Hepatocyte (in vitro differentiated cells): ENCODE measurements around the gene ASXL1. TPM values are rescaled to one million over a fixed set of nuclear protein-coding genes. Genes with fewer than 3 reads are reported as not detected.

ENCODE experiments used
- DNase-seq: peaks from one replicate; pipeline ENCODE4 v3.0.0-alpha.2; 2016; ENCODE audit warnings: low spot score
- H2AFZ ChIP-seq: fragments of 200-600 bp; sonication (generic); 2 replicates; pipeline ENCODE4 v1.6.0; 2016; ENCODE audit warnings: antibody characterized with exemption, mild to moderate bottlenecking
- H3K27ac ChIP-seq: fragments of 200-600 bp; sonication (generic); 2 replicates; pipeline ENCODE4 v1.5.1; 2016; ENCODE audit warnings: mild to moderate bottlenecking
- H3K27me3 ChIP-seq: fragments of 200-600 bp; sonication (generic); 2 replicates; pipeline ENCODE4 v1.6.1; 2016
- H3K36me3 ChIP-seq: fragments of 200-600 bp; sonication (generic); replicated peaks from 2 replicates; pipeline ENCODE4 v1.5.1; 2016; ENCODE audit warnings: low read depth; ENCODE audit not compliant: insufficient read depth
- H3K4me1 ChIP-seq: fragments of 200-600 bp; sonication (generic); 2 replicates; pipeline ENCODE4 v1.5.1; 2016; ENCODE audit warnings: mild to moderate bottlenecking, moderate library complexity; ENCODE audit not compliant: insufficient read depth
- H3K4me2 ChIP-seq: fragments of 200-600 bp; sonication (generic); 2 replicates; pipeline ENCODE4 v1.6.0; 2016
- H3K4me3 ChIP-seq: fragments of 200-600 bp; sonication (generic); 2 replicates; pipeline ENCODE4 v1.5.1; 2016; ENCODE audit warnings: mild to moderate bottlenecking
- H3K79me2 ChIP-seq: fragments of 200-600 bp; sonication (generic); 2 replicates; pipeline ENCODE4 v1.6.0; 2017; ENCODE audit warnings: mild to moderate bottlenecking
- H3K9me2 ChIP-seq: fragments of 200-600 bp; sonication (generic); replicated peaks from 2 replicates; pipeline ENCODE4 v1.6.0; 2017; ENCODE audit warnings: mild to moderate bottlenecking; ENCODE audit not compliant: insufficient read depth
- H3K9me3 ChIP-seq: fragments of 200-600 bp; sonication (generic); 2 replicates; pipeline ENCODE4 v1.5.1; 2016; ENCODE audit warnings: low read depth, mild to moderate bottlenecking
- H4K20me1 ChIP-seq: fragments of 200-600 bp; sonication (generic); 2 replicates; pipeline ENCODE4 v1.6.0; 2016; ENCODE audit warnings: mild to moderate bottlenecking; ENCODE audit not compliant: insufficient read depth, poor library complexity, severe bottlenecking
- EZH2 ChIP-seq: fragments of 200-600 bp; sonication (generic); IDR thresholded peaks from 2 replicates; pipeline ENCODE4 v1.6.1; 2016; ENCODE audit warnings: antibody characterized with exemption, mild to moderate bottlenecking, borderline replicate concordance
- EZH2phosphoT487 ChIP-seq: fragments of 200-600 bp; sonication (generic); IDR thresholded peaks from one replicate; pipeline ENCODE4 v1.6.1; 2018; ENCODE audit warnings: antibody characterized with exemption, mild to moderate bottlenecking, low read depth, moderate library complexity; ENCODE audit not compliant: unreplicated experiment, severe bottlenecking
- WGBS: methylation state at CpG from one replicate; pipeline ENCODE4 v1.1.6; 2016; ENCODE audit warnings: low lambda C conversion rate; ENCODE audit errors: missing lambda C conversion rate; 5-methylcytosine and 5-hydroxymethylcytosine counted together
- polyA plus RNA-seq: library from polyadenylated mRNA; unstranded; fragments of >200 nt; fragmentation: Nextera tagmentation; extraction: Ambion mirVana; gene quantifications from 2 replicates; pipeline ENCODE4 v1.2.1, GENCODE V29; 2016
- total RNA-seq: library from RNA; depleted of rRNA; stranded (reverse); fragments of >200 nt; gene quantifications from 2 replicates; pipeline ENCODE4 v1.2.3, GENCODE V29; 2014
- TF ChIP-seq, protein P1 (sequence below): fragments of 200-600 bp; sonication (generic); IDR thresholded peaks from 2 replicates; pipeline ENCODE4 v1.5.1; 2016; ENCODE audit warnings: antibody characterized with exemption, mild to moderate bottlenecking; ENCODE audit not compliant: poor library complexity

ASXL1 gene
- total and polyA plus RNA-seq, 2 experiments from 2014 or later = 82.0 to 95.6 TPM

DNA sequence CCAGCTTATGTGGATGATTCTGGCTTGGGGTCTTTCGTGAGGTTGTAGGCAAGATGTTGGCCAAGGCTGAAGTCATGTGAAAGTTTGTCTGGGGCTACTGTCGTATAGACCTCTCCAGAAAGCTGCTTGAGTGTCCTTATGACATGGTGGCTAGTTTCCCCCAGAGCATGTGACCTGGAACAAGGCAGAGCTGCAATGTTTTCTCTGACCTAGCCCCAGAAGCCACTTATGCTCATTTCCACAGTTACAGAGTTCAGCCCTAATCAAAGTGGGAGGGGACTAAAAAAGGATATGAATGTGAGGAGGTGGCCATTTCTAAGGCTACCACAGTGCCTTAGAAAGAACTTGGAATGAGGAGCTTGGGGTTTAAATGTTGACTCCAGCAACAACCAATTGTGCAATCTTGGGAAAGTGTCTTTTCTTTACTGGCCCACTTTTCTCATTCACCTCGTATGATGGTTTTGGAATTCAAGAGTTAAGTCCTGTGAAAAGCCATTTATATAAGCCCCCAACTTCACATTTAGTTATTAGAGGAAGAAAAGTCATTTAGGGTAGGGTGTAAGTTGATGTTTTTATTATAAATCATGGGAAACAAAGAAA is 5.9 kb upstream of the ASXL1 start:
- TF ChIP-seq EZH2phosphoT487 (no peak), EZH2 (no peak)
- TF ChIP-seq, protein P1, sequence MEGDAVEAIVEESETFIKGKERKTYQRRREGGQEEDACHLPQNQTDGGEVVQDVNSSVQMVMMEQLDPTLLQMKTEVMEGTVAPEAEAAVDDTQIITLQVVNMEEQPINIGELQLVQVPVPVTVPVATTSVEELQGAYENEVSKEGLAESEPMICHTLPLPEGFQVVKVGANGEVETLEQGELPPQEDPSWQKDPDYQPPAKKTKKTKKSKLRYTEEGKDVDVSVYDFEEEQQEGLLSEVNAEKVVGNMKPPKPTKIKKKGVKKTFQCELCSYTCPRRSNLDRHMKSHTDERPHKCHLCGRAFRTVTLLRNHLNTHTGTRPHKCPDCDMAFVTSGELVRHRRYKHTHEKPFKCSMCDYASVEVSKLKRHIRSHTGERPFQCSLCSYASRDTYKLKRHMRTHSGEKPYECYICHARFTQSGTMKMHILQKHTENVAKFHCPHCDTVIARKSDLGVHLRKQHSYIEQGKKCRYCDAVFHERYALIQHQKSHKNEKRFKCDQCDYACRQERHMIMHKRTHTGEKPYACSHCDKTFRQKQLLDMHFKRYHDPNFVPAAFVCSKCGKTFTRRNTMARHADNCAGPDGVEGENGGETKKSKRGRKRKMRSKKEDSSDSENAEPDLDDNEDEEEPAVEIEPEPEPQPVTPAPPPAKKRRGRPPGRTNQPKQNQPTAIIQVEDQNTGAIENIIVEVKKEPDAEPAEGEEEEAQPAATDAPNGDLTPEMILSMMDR = no peak
- Histone ChIP-seq H3K4me2 (no peak overlapping the region), H3K27me3 (no peaks in the 10 kb centered on the region), H4K20me1 (no peaks in the 10 kb centered on the region), H3K4me1 (peaks cover 28% of the 10 kb centered on the region), H2AFZ (no peak overlapping the region), H3K9me2 (no peaks in the 10 kb centered on the region), H3K4me3 (no peak overlapping the region), H3K27ac (no peak overlapping the region), H3K36me3 (no peaks in the 10 kb centered on the region), H3K79me2 (no peaks in the 10 kb centered on the region), H3K9me3 (no peaks in the 10 kb centered on the region)
- WGBS = 91% methylated on average over 3 of the region's 3 CpGs
- DNase-seq = no peak

DNA sequence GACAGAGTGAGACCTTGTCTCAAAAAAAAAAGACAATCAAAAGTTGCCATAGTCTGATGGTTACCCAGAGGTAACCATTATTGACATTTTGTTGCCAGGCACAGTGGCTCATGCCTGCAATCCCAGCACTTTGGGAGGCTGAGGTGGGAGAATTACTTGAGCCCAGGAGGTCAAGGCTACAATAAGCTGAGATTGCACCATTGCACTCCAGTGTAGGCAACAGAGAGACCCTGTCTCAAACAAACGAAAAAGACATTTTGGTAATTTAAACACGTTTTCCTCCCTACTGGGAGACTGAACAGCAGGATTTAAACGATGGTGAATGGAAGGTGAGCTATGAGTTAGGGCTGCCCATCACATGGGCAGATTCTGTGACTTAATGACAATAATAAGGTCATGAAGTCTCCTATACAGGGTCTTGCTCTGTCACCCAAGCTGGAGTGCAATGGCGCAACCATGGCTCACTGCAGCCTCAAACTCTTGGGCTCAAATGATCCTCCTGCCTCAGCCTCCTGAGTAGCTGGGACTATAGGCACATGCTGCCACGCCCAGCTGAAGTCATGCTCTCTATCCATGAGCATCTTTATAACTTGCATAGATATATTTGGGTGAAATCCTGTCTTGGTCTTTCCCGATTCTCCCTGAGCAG is 4.2 kb upstream of the ASXL1 start:
- Histone ChIP-seq H3K79me2 (peaks cover 3% of the 10 kb centered on the region), H3K9me3 (no peaks in the 10 kb centered on the region), H3K36me3 (no peaks in the 10 kb centered on the region), H3K4me2 (no peak overlapping the region), H2AFZ (no peak overlapping the region), H3K9me2 (no peaks in the 10 kb centered on the region), H4K20me1 (no peaks in the 10 kb centered on the region), H3K4me3 (no peak overlapping the region), H3K27me3 (no peaks in the 10 kb centered on the region), H3K4me1 (peaks cover 29% of the 10 kb centered on the region), H3K27ac (peak overlapping the region; percentile 64)
- 85% methylated on average over 6 of the region's 6 CpGs for WGBS
- TF ChIP-seq EZH2 (no peak), EZH2phosphoT487 (no peak)
- TF ChIP-seq, protein P1 = no peak
- no peak for DNase-seq

GRCh38 chr20:32354592-32355416 is 3.3 kb upstream of the ASXL1 start:
- peaks cover 29% of the 10 kb centered on the region for H3K4me1 ChIP-seq
- no peaks in the 10 kb centered on the region for H3K36me3 ChIP-seq
- no peaks in the 10 kb centered on the region for H3K9me3 ChIP-seq
- H4K20me1 ChIP-seq = peaks cover 7% of the 10 kb centered on the region
- H3K79me2 ChIP-seq = peaks cover 12% of the 10 kb centered on the region
- peak overlapping the region; percentile 64 for H3K27ac ChIP-seq
- no peak overlapping the region for H3K4me3 ChIP-seq
- peak; percentile 58 for DNase-seq
- 32% methylated on average over 2 of the region's 2 CpGs for WGBS
- H3K27me3 ChIP-seq = no peaks in the 10 kb centered on the region
- H3K9me2 ChIP-seq = no peaks in the 10 kb centered on the region
- TF ChIP-seq EZH2 = no peak
- TF ChIP-seq, protein P1 = no peak
- TF ChIP-seq EZH2phosphoT487 = no peak
- H2AFZ ChIP-seq = no peak overlapping the region
- peak overlapping the region; percentile 3 for H3K4me2 ChIP-seq
